Aorta (tissue), 5 donors: ENCODE measurements around the gene PTPRD. TPM values are rescaled to one million over a fixed set of nuclear protein-coding genes. Genes with fewer than 3 reads are reported as not detected.

Experiments used
- ATAC-seq: fragments of 200-7000 bp; cut with Tn5 transposase; one replicate; pipeline ENCODE4 v1.9.1; 2022; ENCODE audit warnings: moderate library complexity; ENCODE audit not compliant: low FRiP score
- DNase-seq, 2 donors: peaks; one replicate each; pipeline ENCODE4 v3.0.0-alpha.2; 2020
- H3K27ac ChIP-seq, 2 donors: one replicate each; pipeline ENCODE4 v1.5.1; 2013; ENCODE audit warnings: low read length in 2 of 2, mild to moderate bottlenecking in 2 of 2, moderate library complexity in 2 of 2, control low read depth in 1 of 2, inconsistent platforms in 1 of 2, low read depth in 1 of 2
- H3K27me3 ChIP-seq, 2 donors: one replicate each; pipeline ENCODE4 v1.6.1; 2013; ENCODE audit warnings: control low read depth in 1 of 2, low read length in 1 of 2, mild to moderate bottlenecking in 1 of 2, moderate library complexity in 1 of 2; ENCODE audit not compliant: insufficient read depth in 2 of 2, control insufficient read depth in 1 of 2
- H3K36me3 ChIP-seq, 2 donors: one replicate each; pipeline ENCODE4 v1.6.1; 2013; ENCODE audit warnings: control low read depth in 1 of 2, low read length in 1 of 2, mild to moderate bottlenecking in 1 of 2; ENCODE audit not compliant: insufficient read depth in 2 of 2, control insufficient read depth in 1 of 2
- H3K4me1 ChIP-seq, 2 donors: one replicate each; pipeline ENCODE4 v1.6.1; 2013; ENCODE audit warnings: low read length in 2 of 2, control low read depth in 1 of 2, mild to moderate bottlenecking in 1 of 2, moderate library complexity in 1 of 2; ENCODE audit not compliant: insufficient read depth in 2 of 2, control insufficient read depth in 1 of 2
- H3K4me3 ChIP-seq, 2 donors: one replicate each; pipeline ENCODE4 v1.5.1; 2013; ENCODE audit warnings: low read length in 2 of 2, control low read depth in 1 of 2, mild to moderate bottlenecking in 1 of 2
- H3K9me3 ChIP-seq: one replicate; pipeline ENCODE4 v1.6.1; 2013; ENCODE audit warnings: mild to moderate bottlenecking, low read length; ENCODE audit not compliant: control insufficient read depth
- WGBS, 2 donors: extraction: QIAGEN DNeasy Blood & Tissue Kit; methylation state at CpG; one replicate each; pipeline ENCODE4 v1.1.7; 2013; 5-methylcytosine and 5-hydroxymethylcytosine counted together
- intact Hi-C, 2 donors: fragments of 100-400 bp; cut with DNase I; formaldehyde crosslinking; loops; one replicate each; pipeline versions ENCODE4 v1.14.2 to v1.15.0; 2022
- polyA plus RNA-seq, 2 donors: library from polyadenylated mRNA; stranded (reverse); fragments of 200-250 nt; gene quantifications; one replicate each; pipeline ENCODE4 v1.2.3, GENCODE V29; 2013
- total RNA-seq, 2 donors: library from RNA; stranded (reverse); fragmentation: NEBNext Ultra II Directional; extraction: Animal tissue kit (Norgen Biotek cat#: 25700); gene quantifications; one replicate each; pipeline ENCODE4 v1.2.1, GENCODE V29; 2021
- donor health status: healthy with polysubstance abuse.
- donor health status: Bipolar disorder and iron deficiency.
- donor health status: DM: no; HTN: no; CAD: no.
- donor health status: DM: no; HTN: no; CAD: no.
- donor health status: DM: yes; HTN: yes; CAD: no.

PTPRD gene
- total and polyA plus RNA-seq, 4 donors, result 1.5 to 92.0 (median 29.4) TPM

GRCh38 chr9:8430945-8431344 lies 2181.9 kb downstream of the PTPRD start:
- peaks cover 0 to 2% of the 10 kb centered on the region in 2 donors for H3K4me1 ChIP-seq
- ATAC-seq, result no peak
- intact Hi-C loops, result no loop called here
- no peak overlapping the region for H3K4me3 ChIP-seq
- 92 to 93% methylated on average over 5 of the region's 5 CpGs for WGBS, 2 donors
- DNase-seq, result no peak
- no peaks in the 10 kb centered on the region for H3K27me3 ChIP-seq
- no peaks in the 10 kb centered on the region for H3K9me3 ChIP-seq
- no peak overlapping the region for H3K27ac ChIP-seq
- H3K36me3 ChIP-seq, result no peaks in the 10 kb centered on the region

- no peaks in the 10 kb centered on the region for H3K9me3 ChIP-seq
- ATAC-seq (no peak), DNase-seq (no peak)
- H3K4me1 ChIP-seq, result peaks cover 0 to 2% of the 10 kb centered on the region in 2 donors
- H3K36me3 ChIP-seq, result no peaks in the 10 kb centered on the region
- H3K27me3 ChIP-seq, result no peaks in the 10 kb centered on the region
- no peak overlapping the region for H3K4me3 ChIP-seq
- intact Hi-C loops, result no loop called here
- no peak overlapping the region for H3K27ac ChIP-seq
- 91 to 93% methylated on average over 1 of the region's 1 CpG for WGBS, 2 donors
Observed at GRCh38 chr9:8429768-8430167, 2183.0 kb downstream of the PTPRD start.

GRCh38 chr9:8429157-8429556 lies 2183.6 kb downstream of the PTPRD start:
- peaks cover 0 to 2% of the 10 kb centered on the region in 2 donors for H3K4me1 ChIP-seq
- DNase-seq (no peak), ATAC-seq (no peak)
- no peaks in the 10 kb centered on the region for H3K9me3 ChIP-seq
- H3K36me3 ChIP-seq, result no peaks in the 10 kb centered on the region
- H3K4me3 ChIP-seq, result no peak overlapping the region
- intact Hi-C loops, result no loop called here
- no peak overlapping the region for H3K27ac ChIP-seq
- WGBS, 2 donors, result 94 to 96% methylated on average over 1 of the region's 1 CpG
- no peaks in the 10 kb centered on the region for H3K27me3 ChIP-seq

- DNase-seq, result no peak
- no peaks in the 10 kb centered on the region for H3K9me3 ChIP-seq
- no peaks in the 10 kb centered on the region for H3K27me3 ChIP-seq
- H3K36me3 ChIP-seq, result no peaks in the 10 kb centered on the region
- H3K27ac ChIP-seq, result no peak overlapping the region
- no peak for ATAC-seq
- intact Hi-C loops, result no loop called here
- peaks cover 0 to 2% of the 10 kb centered on the region in 2 donors for H3K4me1 ChIP-seq
- WGBS, 2 donors, result 72 to 78% methylated on average over 3 of the region's 3 CpGs
- no peak overlapping the region for H3K4me3 ChIP-seq
Observed at GRCh38 chr9:8428389-8428788, 2184.4 kb downstream of the PTPRD start.

GRCh38 chr9:8424786-8425410 lies 2187.9 kb downstream of the PTPRD start:
- H3K4me3 ChIP-seq, result no peak overlapping the region
- peaks cover 0 to 1% of the 10 kb centered on the region in 2 donors for H3K36me3 ChIP-seq
- ATAC-seq, result no peak
- intact Hi-C loops, result no loop called here
- no peak overlapping the region for H3K27ac ChIP-seq
- DNase-seq, result no peak
- H3K9me3 ChIP-seq, result no peaks in the 10 kb centered on the region
- 40 to 48% methylated on average over 3 of the region's 3 CpGs for WGBS, 2 donors
- H3K27me3 ChIP-seq, result no peaks in the 10 kb centered on the region
- H3K4me1 ChIP-seq, result no peaks in the 10 kb centered on the region

GRCh38 chr9:8420416-8420815 lies 2192.4 kb downstream of the PTPRD start:
- H3K4me3 ChIP-seq, result no peak overlapping the region
- no peak overlapping the region for H3K27ac ChIP-seq
- H3K9me3 ChIP-seq, result no peaks in the 10 kb centered on the region
- no peaks in the 10 kb centered on the region for H3K4me1 ChIP-seq
- H3K27me3 ChIP-seq, result no peaks in the 10 kb centered on the region
- H3K36me3 ChIP-seq, result peaks cover 0 to 1% of the 10 kb centered on the region in 2 donors
- DNase-seq, result no peak
- intact Hi-C loops, result no loop called here
- WGBS, 2 donors, result 48 to 73% methylated on average over 2 of the region's 2 CpGs
- no peak for ATAC-seq

- no peak overlapping the region for H3K4me3 ChIP-seq
- no peaks in the 10 kb centered on the region for H3K4me1 ChIP-seq
- intact Hi-C loops, result no loop called here
- 56 to 65% methylated on average over 3 of the region's 3 CpGs for WGBS, 2 donors
- ATAC-seq (no peak), DNase-seq (no peak)
- H3K36me3 ChIP-seq, result peaks cover 0 to 1% of the 10 kb centered on the region in 2 donors
- no peaks in the 10 kb centered on the region for H3K27me3 ChIP-seq
- no peak overlapping the region for H3K27ac ChIP-seq
- H3K9me3 ChIP-seq, result no peaks in the 10 kb centered on the region
Observed at GRCh38 chr9:8419596-8420275, 2193.1 kb downstream of the PTPRD start.

GRCh38 chr9:8417341-8417740 lies 2195.5 kb downstream of the PTPRD start:
- Histone ChIP-seq H3K36me3 (peaks cover 0 to 1% of the 10 kb centered on the region in 2 donors), H3K27me3 (no peaks in the 10 kb centered on the region), H3K4me1 (no peaks in the 10 kb centered on the region), H3K4me3 (no peak overlapping the region), H3K27ac (no peak overlapping the region), H3K9me3 (no peaks in the 10 kb centered on the region)
- intact Hi-C loops, result no loop called here
- WGBS, 2 donors, result 0 to 38% methylated on average over 1 of the region's 1 CpG
- DNase-seq, result no peak
- ATAC-seq, result no peak

GRCh38 chr9:8412327-8412726 lies 2200.5 kb downstream of the PTPRD start:
- Histone ChIP-seq H3K9me3 (no peaks in the 10 kb centered on the region), H3K4me1 (no peaks in the 10 kb centered on the region), H3K27ac (no peak overlapping the region), H3K4me3 (no peak overlapping the region), H3K36me3 (no peaks in the 10 kb centered on the region), H3K27me3 (no peaks in the 10 kb centered on the region)
- ATAC-seq (no peak), DNase-seq (no peak)
- intact Hi-C loops, result no loop called here
- 95% methylated on average over 3 of the region's 3 CpGs for WGBS, 2 donors
